HEK293 (cell line): Measurements from ENCODE around the gene ARHGEF26.

ENCODE experiments used
- CTCF ChIA-PET: fragments of 350-600 bp; formaldehyde crosslinking; extraction: SDS; loops from one replicate; lab custom pipeline; 2021; ENCODE audit warnings: antibody characterized with exemption; lab: Yijun Ruan, JAX
- POLR2A ChIA-PET: fragments of 300-600 bp; formaldehyde crosslinking; extraction: SDS; loops from one replicate; lab custom pipeline; 2020; ENCODE audit warnings: antibody characterized with exemption, inconsistent platforms; lab: Yijun Ruan, JAX
- H3K27ac ChIP-seq: fragments of 200-500 bp; sonication (Bioruptor generic); 2 replicates; pipeline ENCODE4 v1.5.1; 2014; ENCODE audit warnings: low read depth, low read length, control low read depth, inconsistent platforms; ENCODE audit errors: extremely low read depth
- H3K36me3 ChIP-seq, 2 experiments: fragments of 200-500 bp in 1 of 2; sonication (Bioruptor generic) in 1 of 2; 1 replicate in 1 of 2; 2 replicates in 1 of 2; pipeline ENCODE4 v1.5.1; 2014 to 2017; ENCODE audit warnings: inconsistent platforms in 2 of 2, low read length in 2 of 2; ENCODE audit not compliant: control insufficient read depth in 2 of 2, insufficient read depth in 1 of 2
- H3K4me1 ChIP-seq: fragments of 200-500 bp; sonication (Bioruptor generic); 2 replicates; pipeline ENCODE4 v1.5.1; 2014; ENCODE audit warnings: mild to moderate bottlenecking, low read length, inconsistent platforms; ENCODE audit not compliant: control insufficient read depth, insufficient read depth
- H3K4me3 ChIP-seq: 2 replicates; pipeline ENCODE4 v1.5.1; 2011; ENCODE audit warnings: low read depth, mild to moderate bottlenecking, control low read depth, low read length, moderate library complexity
- H3K9me3 ChIP-seq: fragments of 200-500 bp; sonication (Bioruptor generic); 2 replicates; pipeline ENCODE4 v1.5.1; 2014; ENCODE audit warnings: low read depth, low read length, inconsistent platforms; ENCODE audit not compliant: control insufficient read depth, insufficient read depth
- AEBP2 ChIP-seq: fragments of 450-650 bp; formaldehyde crosslinking; IDR thresholded peaks from 2 replicates; pipeline ENCODE4 v1.5.1; 2016; ENCODE audit warnings: missing biosample characterization, missing genetic modification characterization, borderline replicate concordance
- BCL11A ChIP-seq: fragments of 450-650 bp; formaldehyde crosslinking; IDR thresholded peaks from 2 replicates; pipeline ENCODE4 v1.5.1; 2016; ENCODE audit warnings: low read depth, missing biosample characterization, missing genetic modification characterization
- HIC1 ChIP-seq: fragments of 450-650 bp; formaldehyde crosslinking; IDR thresholded peaks from 2 replicates; pipeline ENCODE4 v1.5.1; 2016; ENCODE audit warnings: missing biosample characterization, missing genetic modification characterization
- OSR2 ChIP-seq: fragments of 450-650 bp; formaldehyde crosslinking; IDR thresholded peaks from 2 replicates; pipeline ENCODE4 v1.5.1; 2016; ENCODE audit warnings: missing biosample characterization, missing genetic modification characterization
- SCRT1 ChIP-seq: fragments of 450-650 bp; formaldehyde crosslinking; IDR thresholded peaks from 2 replicates; pipeline ENCODE4 v1.5.1; 2016; ENCODE audit warnings: missing biosample characterization, missing genetic modification characterization, borderline replicate concordance
- SCRT2 ChIP-seq: fragments of 450-650 bp; formaldehyde crosslinking; IDR thresholded peaks from 2 replicates; pipeline ENCODE4 v1.5.1; 2016; ENCODE audit warnings: missing biosample characterization, missing genetic modification characterization
- ZBTB7A ChIP-seq: fragments of 450-650 bp; formaldehyde crosslinking; IDR thresholded peaks from 2 replicates; pipeline ENCODE4 v1.5.1; 2016; ENCODE audit warnings: low read depth, missing biosample characterization, missing genetic modification characterization
- ZFP41 ChIP-seq: fragments of 450-650 bp; formaldehyde crosslinking; IDR thresholded peaks from 2 replicates; pipeline ENCODE4 v1.5.1; 2016; ENCODE audit warnings: missing biosample characterization, missing genetic modification characterization, borderline replicate concordance
- ZFP69B ChIP-seq: fragments of 450-650 bp; formaldehyde crosslinking; IDR thresholded peaks from 2 replicates; pipeline ENCODE4 v1.5.1; 2016; ENCODE audit warnings: missing biosample characterization, missing genetic modification characterization
- ZNF114 ChIP-seq: fragments of 450-650 bp; formaldehyde crosslinking; IDR thresholded peaks from 2 replicates; pipeline ENCODE4 v1.5.0; 2017; ENCODE audit warnings: missing biosample characterization, missing genetic modification characterization
- ZNF132 ChIP-seq: fragments of 450-650 bp; formaldehyde crosslinking; IDR thresholded peaks from 2 replicates; pipeline ENCODE4 v1.5.1; 2017; ENCODE audit warnings: missing biosample characterization, missing genetic modification characterization, borderline replicate concordance
- ZNF140 ChIP-seq: fragments of 450-650 bp; formaldehyde crosslinking; IDR thresholded peaks from 2 replicates; pipeline ENCODE4 v1.5.1; 2016; ENCODE audit warnings: missing biosample characterization, missing genetic modification characterization
- ZNF274 ChIP-seq, 2 experiments: fragments of 200-500 bp in 1 of 2; fragments of 450-650 bp in 1 of 2; sonication (Bioruptor generic) in 1 of 2; formaldehyde crosslinking in 1 of 2; IDR thresholded peaks; 2 replicates each; pipeline versions ENCODE4 v1.5.1 to v1.6.1; 2014 to 2016; ENCODE audit warnings: borderline replicate concordance in 1 of 2, inconsistent platforms in 1 of 2, low read length in 1 of 2, missing biosample characterization in 1 of 2, missing genetic modification characterization in 1 of 2
- ZNF416 ChIP-seq: fragments of 450-650 bp; formaldehyde crosslinking; IDR thresholded peaks from 2 replicates; pipeline ENCODE4 v1.5.1; 2016; ENCODE audit warnings: missing biosample characterization, missing genetic modification characterization
- ZNF529 ChIP-seq: fragments of 450-650 bp; formaldehyde crosslinking; IDR thresholded peaks from 2 replicates; pipeline ENCODE4 v1.5.1; 2017; ENCODE audit warnings: missing genetic modification characterization, missing biosample characterization; ENCODE audit not compliant: insufficient replicate concordance
- ZNF555 ChIP-seq: fragments of 450-650 bp; formaldehyde crosslinking; conservative IDR thresholded peaks from 2 replicates; pipeline ENCODE4 v1.5.1; 2017; ENCODE audit warnings: missing biosample characterization, mild to moderate bottlenecking, missing genetic modification characterization, inconsistent platforms
- ZNF558 ChIP-seq: fragments of 450-650 bp; formaldehyde crosslinking; IDR thresholded peaks from 2 replicates; pipeline ENCODE4 v1.5.1; 2016; ENCODE audit warnings: missing biosample characterization, missing genetic modification characterization
- ZNF626 ChIP-seq: fragments of 450-650 bp; sonication (Bioruptor Pico); formaldehyde crosslinking; IDR thresholded peaks from 2 replicates; pipeline ENCODE4 v1.5.1; 2018; ENCODE audit warnings: missing biosample characterization, missing genetic modification characterization, inconsistent platforms
- ZSCAN4 ChIP-seq: fragments of 450-650 bp; formaldehyde crosslinking; IDR thresholded peaks from 2 replicates; pipeline ENCODE4 v1.5.1; 2017; ENCODE audit warnings: missing biosample characterization, missing genetic modification characterization
- TF ChIP-seq, protein P1 (sequence below): fragments of 450-650 bp; formaldehyde crosslinking; IDR thresholded peaks from 2 replicates; pipeline ENCODE4 v1.5.1; 2016; ENCODE audit warnings: missing biosample characterization, missing genetic modification characterization

The ARHGEF26 gene

GRCh38 chr3:154224866-154225265 lies 103.7 kb downstream of the ARHGEF26 start:
- CTCF ChIA-PET = no interaction called here
- TF ChIP-seq OSR2 (no peak), ZFP41 (tag by site-specific recombination) (no peak), ZNF558 (no peak), SCRT1 (no peak), BCL11A (tag by site-specific recombination) (no peak), ZNF416 (tag by site-specific recombination) (no peak), ZNF529 (tag by site-specific recombination) (no peak), ZNF114 (tag by site-specific recombination) (no peak)
- Histone ChIP-seq H3K36me3 (peaks cover 0 to 21% of the 10 kb centered on the region in 2 experiments; a peak in 1 of 3 replicates), H3K4me3 (no peak overlapping the region), H3K4me1 (no peaks in the 10 kb centered on the region), H3K27ac (no peak overlapping the region), H3K9me3 (no peaks in the 10 kb centered on the region)
- POLR2A ChIA-PET = no interaction called here

- Histone ChIP-seq H3K4me1 (no peaks in the 10 kb centered on the region), H3K36me3 (peaks cover 0 to 16% of the 10 kb centered on the region in 2 experiments; a peak in 1 of 3 replicates), H3K4me3 (no peak overlapping the region), H3K9me3 (no peaks in the 10 kb centered on the region), H3K27ac (no peak overlapping the region)
- TF ChIP-seq, protein P1, sequence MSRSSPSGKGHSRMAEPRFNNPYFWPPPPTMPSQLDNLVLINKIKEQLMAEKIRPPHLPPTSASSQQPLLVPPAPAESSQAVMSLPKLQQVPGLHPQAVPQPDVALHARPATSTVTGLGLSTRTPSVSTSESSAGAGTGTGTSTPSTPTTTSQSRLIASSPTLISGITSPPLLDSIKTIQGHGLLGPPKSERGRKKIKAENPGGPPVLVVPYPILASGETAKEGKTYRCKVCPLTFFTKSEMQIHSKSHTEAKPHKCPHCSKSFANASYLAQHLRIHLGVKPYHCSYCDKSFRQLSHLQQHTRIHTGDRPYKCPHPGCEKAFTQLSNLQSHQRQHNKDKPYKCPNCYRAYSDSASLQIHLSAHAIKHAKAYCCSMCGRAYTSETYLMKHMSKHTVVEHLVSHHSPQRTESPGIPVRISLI = no peak
- no peak for TF ChIP-seq ZNF555 (tag by site-specific recombination)
- no peak for TF ChIP-seq AEBP2 (tag by site-specific recombination)
- TF ChIP-seq ZNF140 (tag by site-specific recombination) = no peak
- TF ChIP-seq ZNF274 (IDR thresholded peaks at IDR 0.05; ENCODE audit: low read length) = no peak
- no peak for TF ChIP-seq ZNF274 (tag by site-specific recombination; IDR thresholded peaks at IDR 0.05; ENCODE audit: borderline replicate concordance)
- no peak for TF ChIP-seq ZBTB7A (tag by site-specific recombination)
- TF ChIP-seq ZSCAN4 = no peak
- no peak for TF ChIP-seq OSR2
- TF ChIP-seq ZFP69B (tag by site-specific recombination) = no peak
- no peak for TF ChIP-seq ZNF626 (tag by site-specific recombination)
- TF ChIP-seq ZNF132 (tag by site-specific recombination) = no peak
- no peak for TF ChIP-seq HIC1 (tag by site-specific recombination)
- no peak for TF ChIP-seq SCRT2 (tag by site-specific recombination)
- POLR2A ChIA-PET = no interaction called here
- CTCF ChIA-PET = interaction anchor here (0.7 kb wide), 1 partner anchor 751 kb away, joined by 3 read pairs; no protein-coding TSS in a partner anchor
Measured at GRCh38 chr3:154225536-154225935, 104.3 kb downstream of the ARHGEF26 start.
